HG03442 (cell line): ENCODE data around the gene DYRK4.

Experiments
- ATAC-seq: cut with Tn5 transposase; IDR thresholded peaks from one replicate; pipeline ENCODE4 v1.9.1; 2021; ENCODE audit warnings: mild to moderate bottlenecking, moderate library complexity; ENCODE audit not compliant: unreplicated experiment

Gene DYRK4

DNA sequence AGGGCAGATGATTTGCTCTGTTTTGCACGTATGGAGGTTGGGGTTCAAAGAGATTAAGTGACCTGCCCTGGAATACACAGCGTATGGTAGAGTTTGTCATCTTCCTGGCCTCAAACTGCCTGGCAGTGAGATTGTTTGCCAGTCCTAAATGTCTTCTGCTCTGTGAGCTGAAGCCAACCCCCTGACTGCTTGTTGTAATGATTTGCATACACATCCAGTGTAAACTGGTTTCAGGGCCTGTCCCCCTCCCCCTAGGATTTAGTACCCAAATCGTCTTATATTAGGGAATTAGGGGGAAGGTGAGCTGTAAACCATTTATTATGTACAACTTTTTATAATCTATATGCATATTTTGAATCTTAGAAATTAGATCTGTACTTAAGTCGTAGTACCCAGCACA lies 48.5 kb downstream of the DYRK4 start:
- no peak for ATAC-seq

- ATAC-seq, result no peak
These were observed 53.7 kb downstream of the DYRK4 start for GRCh38 chr12:4615667-4616066.

GRCh38 chr12:4621511-4621910 lies 59.5 kb downstream of the DYRK4 start:
- no peak for ATAC-seq

- no peak for ATAC-seq
These were observed 64.5 kb downstream of the DYRK4 start for GRCh38 chr12:4626543-4626942.

- ATAC-seq, result no peak
These were observed 66.4 kb downstream of the DYRK4 start for GRCh38 chr12:4628406-4628805.

DNA sequence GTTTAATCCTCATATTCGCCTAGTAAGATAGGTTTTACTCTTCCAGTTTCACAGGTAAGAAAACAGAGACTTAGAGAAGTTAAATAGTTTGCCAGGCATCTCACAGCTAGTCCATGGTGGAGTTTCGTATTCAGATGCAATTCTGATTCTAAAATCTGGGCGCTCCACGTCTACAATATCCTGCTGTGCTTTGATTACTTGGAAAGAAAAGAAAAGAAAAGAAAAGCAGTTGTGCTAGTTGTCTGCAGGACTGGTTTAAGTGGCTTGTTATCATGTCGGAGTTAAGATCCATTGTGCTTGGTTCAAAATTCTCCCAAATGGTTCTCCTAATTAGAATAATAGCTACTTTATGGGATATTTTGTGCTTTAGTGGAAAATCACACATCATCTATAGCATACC lies 68.3 kb downstream of the DYRK4 start:
- ATAC-seq, result no peak

DNA sequence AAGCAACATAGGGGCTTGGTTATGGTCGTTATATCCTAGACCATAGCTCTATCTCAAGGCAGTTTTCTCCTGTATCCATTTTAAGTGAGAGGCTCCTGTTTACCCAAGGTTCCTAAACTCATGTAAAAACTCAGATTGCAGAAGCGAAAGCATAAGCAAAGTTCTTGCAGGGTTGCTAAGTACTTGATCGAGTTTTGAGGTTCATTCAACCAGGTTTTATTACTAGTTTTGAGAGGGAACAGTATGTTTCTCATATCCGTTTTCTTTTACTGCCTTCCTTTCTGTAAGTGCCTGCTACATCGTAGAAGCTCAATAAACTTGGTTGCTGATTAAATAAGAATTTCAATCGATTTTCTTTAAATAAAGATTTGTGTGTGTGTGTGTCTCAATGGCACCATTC lies 81.7 kb downstream of the DYRK4 start:
- ATAC-seq, result no peak

DNA sequence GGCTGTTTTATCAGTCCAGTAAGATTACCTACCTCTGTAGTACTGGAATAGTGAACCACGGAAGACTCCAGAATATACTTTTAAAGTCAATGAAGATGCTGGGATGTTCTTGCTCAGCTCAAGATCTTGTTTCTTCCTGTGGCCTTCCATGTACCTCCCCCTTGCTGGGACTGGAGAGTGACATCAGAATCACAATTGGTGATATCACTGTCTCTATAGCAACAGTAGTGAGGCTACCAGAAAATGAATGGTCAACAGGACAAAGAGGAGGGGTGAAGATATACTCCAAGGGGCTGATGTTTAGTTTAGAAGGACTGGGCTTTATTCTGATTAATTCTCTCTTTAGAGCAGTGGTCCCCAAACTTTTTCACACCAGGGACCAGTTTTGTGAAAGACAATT lies 83.0 kb downstream of the DYRK4 start:
- ATAC-seq, result no peak

GRCh38 chr12:4648104-4648500 lies 86.1 kb downstream of the DYRK4 start:
- no peak for ATAC-seq

DNA sequence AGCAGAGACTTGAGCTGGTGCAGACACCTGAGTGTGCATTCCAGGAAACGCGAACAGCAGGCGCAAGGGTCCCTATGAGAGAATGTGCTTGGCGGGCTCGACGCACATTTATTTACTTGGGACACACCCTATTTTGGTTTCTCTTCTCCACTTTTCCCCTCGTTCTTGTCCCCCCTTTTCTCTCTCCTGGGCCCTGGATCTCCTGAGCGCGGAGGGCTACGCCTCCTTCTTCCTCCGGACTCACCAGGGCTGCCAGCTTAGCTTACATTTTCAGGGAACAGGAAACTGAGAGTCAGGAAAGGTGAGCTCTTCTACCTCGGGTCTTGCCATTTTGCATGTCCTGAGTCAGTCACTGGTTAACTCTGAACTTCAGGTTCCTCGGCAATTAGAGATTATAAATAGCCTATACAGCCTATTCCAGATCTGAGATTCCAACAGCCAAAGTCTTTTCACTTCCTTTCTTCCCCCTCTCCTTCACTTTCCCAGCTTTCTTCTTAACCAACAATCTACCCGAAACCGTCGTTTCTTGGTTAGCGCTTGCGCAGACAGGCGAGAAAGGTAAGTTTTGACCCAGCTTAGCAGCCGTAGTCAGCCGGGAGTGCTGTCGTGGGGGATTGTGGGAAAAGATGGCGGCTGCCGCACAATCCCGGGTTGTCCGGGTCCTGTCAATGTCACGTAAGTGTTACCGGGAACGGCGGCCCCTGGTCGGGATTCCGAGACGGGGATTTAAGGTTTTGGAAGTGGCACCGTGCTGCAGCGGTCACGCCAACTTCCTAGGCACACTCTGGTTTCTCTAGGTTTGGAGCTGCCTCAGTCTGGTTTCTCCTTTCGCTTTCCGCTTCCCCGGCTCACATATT lies 86.7 kb downstream of the DYRK4 start, which contains the start of the genes AKAP3 and NDUFA9:
Gene AKAP3 (minus strand): TSS at position 551 of the 857 bp plus-strand sequence. CDS start 10,855 bp downstream, outside the sequence.
Gene NDUFA9 (plus strand): TSS at position 614 of the 857 bp plus-strand sequence. CDS start 13 bp downstream, at position 627.
- peak; percentile 81 for ATAC-seq

GRCh38 chr12:4649358-4649661 lies 87.3 kb downstream of the DYRK4 start:
- no peak for ATAC-seq

DNA sequence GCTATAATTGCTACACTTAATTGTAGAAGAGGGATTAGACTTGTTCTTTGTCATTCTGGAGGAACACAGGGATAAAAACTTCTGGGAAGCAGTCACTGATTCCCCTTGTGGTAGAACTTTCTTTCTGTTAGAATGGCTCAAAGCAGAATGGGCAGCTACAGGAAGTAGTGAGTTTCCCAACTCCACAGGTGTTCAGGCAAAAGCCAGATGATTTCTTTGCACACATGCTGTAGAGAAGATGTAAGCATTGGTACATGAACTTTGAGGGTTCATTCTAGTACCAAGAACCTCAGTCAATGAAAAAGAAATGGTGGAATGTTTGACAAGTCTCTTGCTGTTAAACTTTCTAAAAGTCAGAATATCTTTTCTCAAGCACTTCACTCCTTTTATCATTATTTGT lies 91.2 kb downstream of the DYRK4 start:
- no peak for ATAC-seq

DNA sequence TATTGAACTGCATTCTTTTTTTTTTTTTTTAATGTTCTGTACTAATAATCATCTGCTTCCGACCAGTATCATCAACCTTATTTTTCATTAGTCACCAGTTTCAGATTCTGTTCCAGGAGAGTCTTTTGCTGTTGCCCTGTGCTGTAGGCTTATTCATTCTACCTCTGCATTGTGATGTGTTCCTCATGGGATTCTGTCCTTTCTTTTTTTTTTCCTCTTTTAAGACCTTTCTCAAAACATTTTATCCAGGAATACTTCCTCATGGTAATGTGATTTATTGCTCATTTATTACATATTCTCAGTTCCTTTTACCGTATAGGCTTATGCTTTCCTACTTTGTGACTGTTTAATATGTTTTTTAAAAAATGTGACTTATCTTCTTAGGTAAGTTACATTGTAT lies 91.7 kb downstream of the DYRK4 start:
- no peak for ATAC-seq
